HCT116 (cell line): ENCODE data around the gene TNKS1BP1. TPM values are rescaled to one million over a fixed set of nuclear protein-coding genes. Genes with fewer than 3 reads are reported as not detected.
"Not testable (repeated sequence)": the region's sequence is repeated elsewhere in the genome, so short reads cannot be mapped to it uniquely, and the experiment has no call there.

Source experiments
- ATAC-seq: fragments of 200-7000 bp; cut with Tn5 transposase; 2 replicates; pipeline ENCODE4 v1.9.1; 2020; ENCODE audit warnings: mild to moderate bottlenecking, moderate library complexity
- BruUV-seq: library from RNA; stranded (reverse); fragments of 400-500 nt; replicated peaks from 2 replicates; lab custom pipeline; 2021; lab: Mats Ljungman, UMichigan
- CTCF ChIA-PET: fragments of 300-600 bp; sonication (Branson Sonifier 250); formaldehyde crosslinking; loops from one replicate; lab custom pipeline; 2021; ENCODE audit warnings: antibody characterized with exemption; lab: Charles Lee
- POLR2A ChIA-PET: fragments of 300-600, 350-600 bp; sonication (Branson Sonifier 250); formaldehyde crosslinking; loops from one replicate; lab custom pipeline; 2021; ENCODE audit warnings: antibody characterized with exemption; lab: Charles Lee
- RAD21 ChIA-PET, 2 experiments: fragments of 300-600 bp; sonication (Branson Sonifier 250); formaldehyde crosslinking; loops; one replicate each; lab custom pipeline; 2023; ENCODE audit warnings: low total read pairs in 2 of 2; ENCODE audit not compliant: uncharacterized antibody in 2 of 2, unreplicated experiment in 2 of 2, low non-redundant PET in 1 of 2; lab: Charles Lee
- DNase-seq: peaks from one replicate; pipeline ENCODE4 v3.0.0-alpha.2; 2010; ENCODE audit warnings: low read depth, low spot score
- H2AFZ ChIP-seq: fragments of 200-600 bp; shearing (Covaris generic), sonication (generic); 2 replicates; pipeline ENCODE4 v1.6.1; 2017; ENCODE audit warnings: low read depth, mixed run types, mixed read lengths, antibody characterized with exemption, low read length; ENCODE audit not compliant: poor library complexity, severe bottlenecking
- H3K27ac ChIP-seq: 2 replicates; pipeline ENCODE4 v1.5.1; 2012; ENCODE audit warnings: low read depth, low read length
- H3K27me3 ChIP-seq: fragments of 200-600 bp; sonication (generic); 2 replicates; pipeline ENCODE4 v1.6.1; 2016; ENCODE audit warnings: mixed run types, low read length, mixed read lengths; ENCODE audit not compliant: insufficient read depth
- H3K36me3 ChIP-seq, 2 experiments: fragments of 200-500 bp in 1 of 2; fragments of 200-600 bp in 1 of 2; sonication (Bioruptor generic) in 1 of 2; sonication (generic) in 1 of 2; 2 replicates each; pipeline versions ENCODE4 v1.5.1 to v1.6.1; 2014 to 2016; ENCODE audit warnings: low read length in 2 of 2, inconsistent platforms in 1 of 2, mixed read lengths in 1 of 2, mixed run types in 1 of 2; ENCODE audit not compliant: insufficient read depth in 2 of 2, control insufficient read depth in 1 of 2
- H3K4me1 ChIP-seq, 2 experiments: fragments of 200-600 bp in 1 of 2; sonication (generic) in 1 of 2; 2 replicates each; pipeline versions ENCODE4 v1.5.1 to v1.6.1; 2012 to 2017; ENCODE audit warnings: low read length in 2 of 2, inconsistent platforms in 1 of 2, mild to moderate bottlenecking in 1 of 2, mixed read lengths in 1 of 2, mixed run types in 1 of 2, moderate library complexity in 1 of 2; ENCODE audit not compliant: insufficient read depth in 2 of 2, control insufficient read depth in 1 of 2
- H3K4me2 ChIP-seq: fragments of 200-600 bp; sonication (generic); 2 replicates; pipeline ENCODE4 v1.6.1; 2017; ENCODE audit warnings: mixed run types, low read length, mixed read lengths
- H3K4me3 ChIP-seq, 2 experiments: fragments of 200-600 bp in 1 of 2; sonication (generic) in 1 of 2; replicated peaks in 1 of 2; 2 replicates each; pipeline ENCODE4 v1.5.1; 2011 to 2016; ENCODE audit warnings: low read length in 2 of 2, control low read depth in 1 of 2, low read depth in 1 of 2, mild to moderate bottlenecking in 1 of 2, mixed read lengths in 1 of 2, mixed run types in 1 of 2
- H3K79me2 ChIP-seq: fragments of 200-600 bp; sonication (generic); 2 replicates; pipeline ENCODE4 v1.6.1; 2017; ENCODE audit warnings: mild to moderate bottlenecking, mixed run types, low read length, moderate library complexity, mixed read lengths; ENCODE audit not compliant: insufficient read depth
- H3K9ac ChIP-seq: fragments of 200-600 bp; sonication (generic); 2 replicates; pipeline ENCODE4 v1.6.1; 2016; ENCODE audit warnings: low read length, mixed read lengths
- H3K9me2 ChIP-seq: fragments of 200-600 bp; sonication (generic), shearing (Covaris generic); 2 replicates; pipeline ENCODE4 v1.6.1; 2017; ENCODE audit warnings: mixed run types, mild to moderate bottlenecking, moderate library complexity; ENCODE audit not compliant: insufficient read depth
- H3K9me3 ChIP-seq, 2 experiments: fragments of 200-500 bp in 1 of 2; fragments of 200-600 bp in 1 of 2; sonication (Bioruptor generic) in 1 of 2; sonication (generic) in 1 of 2; 2 replicates each; pipeline ENCODE4 v1.6.1; 2014 to 2017; ENCODE audit warnings: low read length in 2 of 2, mixed read lengths in 2 of 2, inconsistent platforms in 1 of 2, low read depth in 1 of 2, mild to moderate bottlenecking in 1 of 2, mixed run types in 1 of 2, moderate library complexity in 1 of 2; ENCODE audit not compliant: control insufficient read depth in 1 of 2, insufficient read depth in 1 of 2
- H4K20me1 ChIP-seq: fragments of 200-600 bp; sonication (generic), shearing (Covaris generic); 2 replicates; pipeline ENCODE4 v1.6.1; 2017; ENCODE audit warnings: mixed run types, mild to moderate bottlenecking, moderate library complexity; ENCODE audit not compliant: insufficient read depth
- CBX3 ChIP-seq: IDR thresholded peaks from 2 replicates; pipeline ENCODE4 v1.6.1; 2012; ENCODE audit warnings: low read depth
- CEBPB ChIP-seq: IDR thresholded peaks from 2 replicates; pipeline ENCODE4 v1.6.1; 2012; ENCODE audit warnings: low read depth
- EGR1 ChIP-seq: IDR thresholded peaks from 2 replicates; pipeline ENCODE4 v1.6.1; 2012; ENCODE audit warnings: low read depth
- JUND ChIP-seq: IDR thresholded peaks from 2 replicates; pipeline ENCODE4 v1.6.1; 2012
- POLR2A ChIP-seq: IDR thresholded peaks from 2 replicates; pipeline ENCODE4 v1.7.0; 2011; ENCODE audit warnings: borderline replicate concordance; ENCODE audit not compliant: insufficient read depth, insufficient read length; ENCODE audit errors: extremely low read depth
- POLR2AphosphoS5 ChIP-seq: IDR thresholded peaks from 2 replicates; pipeline ENCODE4 v1.6.1; 2011; ENCODE audit warnings: mild to moderate bottlenecking, low read depth, low read length, moderate library complexity
- RAD21 ChIP-seq: IDR thresholded peaks from 2 replicates; pipeline ENCODE4 v1.6.1; 2012; ENCODE audit warnings: low read depth, mild to moderate bottlenecking
- REST ChIP-seq: IDR thresholded peaks from 2 replicates; pipeline ENCODE4 v1.6.1; 2012; ENCODE audit warnings: low read depth
- SIN3A ChIP-seq: IDR thresholded peaks from 2 replicates; pipeline ENCODE4 v1.6.1; 2012; ENCODE audit warnings: low read depth
- SRF ChIP-seq: IDR thresholded peaks from 2 replicates; pipeline ENCODE4 v1.6.1; 2012; ENCODE audit warnings: low read depth
- TCF7L2 ChIP-seq: IDR thresholded peaks from 2 replicates; pipeline ENCODE4 v1.7.0; 2011; ENCODE audit warnings: borderline replicate concordance, inconsistent platforms; ENCODE audit not compliant: insufficient read depth, insufficient read length; ENCODE audit errors: extremely low read depth
- YY1 ChIP-seq: IDR thresholded peaks from 2 replicates; pipeline ENCODE4 v1.6.1; 2011; ENCODE audit warnings: low read length, low read depth, moderate library complexity, mild to moderate bottlenecking; ENCODE audit not compliant: insufficient replicate concordance; ENCODE audit errors: extremely low read depth
- ZBTB33 ChIP-seq: IDR thresholded peaks from 2 replicates; pipeline ENCODE4 v1.6.1; 2011; ENCODE audit warnings: mild to moderate bottlenecking, low read length, moderate library complexity; ENCODE audit not compliant: insufficient replicate concordance; ENCODE audit errors: extremely low read depth
- intact Hi-C: fragments of 100-400 bp; cut with micrococcal nuclease; formaldehyde crosslinking; loops from 2 replicates; pipeline ENCODE4 v1.10.0; 2022
- total RNA-seq: library from RNA; stranded (reverse); gene quantifications from one replicate; pipeline ENCODE4 v1.2.1, GENCODE V29; 2021; ENCODE audit not compliant: unreplicated experiment
- TF ChIP-seq, protein P1 (sequence below), 3 experiments: fragments of 200-600 bp in 1 of 3; sonication (generic) in 1 of 3; IDR thresholded peaks in 2 of 3; conservative IDR thresholded peaks in 1 of 3; 2 replicates each; pipeline ENCODE4 v1.5.1; 2012 to 2017; ENCODE audit warnings: low read depth in 2 of 3, low read length in 2 of 3, antibody characterized with exemption in 1 of 3, borderline replicate concordance in 1 of 3, control low read depth in 1 of 3, mild to moderate bottlenecking in 1 of 3, mixed read lengths in 1 of 3, mixed run types in 1 of 3, moderate library complexity in 1 of 3; ENCODE audit not compliant: insufficient read depth in 1 of 3

TNKS1BP1 gene
- total RNA-seq, 1 experiment from 2014 or later: 77.6 TPM

DNA sequence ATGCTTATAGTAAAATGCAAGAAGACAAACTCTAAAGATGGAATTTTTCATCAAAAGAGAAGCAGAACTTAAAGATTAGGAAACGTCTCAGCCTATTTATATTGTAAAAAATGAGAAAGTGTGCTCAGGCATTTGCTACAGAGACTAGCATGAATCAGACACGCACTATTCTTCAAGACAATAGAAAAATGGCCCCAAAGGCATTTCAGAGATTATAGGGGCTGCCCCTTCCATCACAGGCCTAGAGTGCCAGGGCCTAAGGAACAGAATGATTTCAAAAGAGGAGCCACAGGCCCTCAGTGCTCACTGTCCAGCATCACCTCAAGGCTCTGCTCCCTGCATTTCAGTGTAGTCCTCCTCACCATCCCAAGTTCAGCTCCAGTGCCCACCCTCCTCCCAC is 27.5 kb downstream of the TNKS1BP1 start:
- Histone ChIP-seq H3K79me2 (no peaks in the 10 kb centered on the region), H3K27me3 (no peaks in the 10 kb centered on the region), H3K36me3 (peaks cover 10 to 26% of the 10 kb centered on the region in 2 experiments; a peak in 3 of 4 replicates), H4K20me1 (no peaks in the 10 kb centered on the region), H3K9me3 (no peaks in the 10 kb centered on the region; a peak in 1 of 4 replicates), H3K4me3 (no peak overlapping the region), H3K4me2 (no peak overlapping the region), H3K27ac (no peak overlapping the region), H3K9ac (no peak overlapping the region), H2AFZ (no peak overlapping the region), H3K4me1 (peaks cover 7 to 13% of the 10 kb centered on the region in 2 experiments), H3K9me2 (no peaks in the 10 kb centered on the region)
- CTCF ChIA-PET: no interaction called here
- RAD21 ChIA-PET: no interaction called here
- TF ChIP-seq ZBTB33: no peak
- TF ChIP-seq CBX3: no peak
- no peak for TF ChIP-seq YY1
- TF ChIP-seq SRF: no peak
- TF ChIP-seq JUND: no peak
- TF ChIP-seq CEBPB: no peak
- TF ChIP-seq REST: no peak
- TF ChIP-seq RAD21: no peak
- no peak for TF ChIP-seq EGR1
- no peak for TF ChIP-seq POLR2AphosphoS5
- no peak for TF ChIP-seq TCF7L2
- no peak for TF ChIP-seq SIN3A
- TF ChIP-seq, protein P1, sequence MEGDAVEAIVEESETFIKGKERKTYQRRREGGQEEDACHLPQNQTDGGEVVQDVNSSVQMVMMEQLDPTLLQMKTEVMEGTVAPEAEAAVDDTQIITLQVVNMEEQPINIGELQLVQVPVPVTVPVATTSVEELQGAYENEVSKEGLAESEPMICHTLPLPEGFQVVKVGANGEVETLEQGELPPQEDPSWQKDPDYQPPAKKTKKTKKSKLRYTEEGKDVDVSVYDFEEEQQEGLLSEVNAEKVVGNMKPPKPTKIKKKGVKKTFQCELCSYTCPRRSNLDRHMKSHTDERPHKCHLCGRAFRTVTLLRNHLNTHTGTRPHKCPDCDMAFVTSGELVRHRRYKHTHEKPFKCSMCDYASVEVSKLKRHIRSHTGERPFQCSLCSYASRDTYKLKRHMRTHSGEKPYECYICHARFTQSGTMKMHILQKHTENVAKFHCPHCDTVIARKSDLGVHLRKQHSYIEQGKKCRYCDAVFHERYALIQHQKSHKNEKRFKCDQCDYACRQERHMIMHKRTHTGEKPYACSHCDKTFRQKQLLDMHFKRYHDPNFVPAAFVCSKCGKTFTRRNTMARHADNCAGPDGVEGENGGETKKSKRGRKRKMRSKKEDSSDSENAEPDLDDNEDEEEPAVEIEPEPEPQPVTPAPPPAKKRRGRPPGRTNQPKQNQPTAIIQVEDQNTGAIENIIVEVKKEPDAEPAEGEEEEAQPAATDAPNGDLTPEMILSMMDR (IDR thresholded peaks at IDR 0.05 in 2 of 3, conservative IDR thresholded peaks at IDR 0.05 in 1 of 3; ENCODE audit: borderline replicate concordance in 1 of 3, insufficient read depth in 1 of 3, low read depth in 2 of 3, low read length in 2 of 3): no peak
- TF ChIP-seq POLR2A: no peak
- BruUV-seq: no TSS peak
- POLR2A ChIA-PET: no interaction called here
- ATAC-seq (no peak), DNase-seq (no peak)
- intact Hi-C loops: no loop called here

- CTCF ChIA-PET, POLR2A ChIA-PET, H3K27me3 ChIP-seq, intact Hi-C loops, RAD21 ChIA-PET, H3K9me3 ChIP-seq, DNase-seq, H3K79me2 ChIP-seq, H3K27ac ChIP-seq, BruUV-seq, H3K4me3 ChIP-seq, H2AFZ ChIP-seq, H4K20me1 ChIP-seq, H3K9ac ChIP-seq, H3K9me2 ChIP-seq, H3K4me2 ChIP-seq, ATAC-seq: not testable (repeated sequence)
- Histone ChIP-seq H3K4me1 (peaks cover 7 to 13% of the 10 kb centered on the region in 2 experiments), H3K36me3 (peaks cover 5 to 22% of the 10 kb centered on the region in 2 experiments; a peak in 3 of 4 replicates)
Measured at GRCh38 chr11:57296205-57296604, 28.5 kb downstream of the TNKS1BP1 start.
